ENCODE data around the gene CTDP1. TPM values are rescaled to one million over a fixed set of nuclear protein-coding genes. Genes with fewer than 3 reads are reported as not detected.
A peak's percentile ranks its signal among the peaks of the same experiment; 100 is the strongest.

CTDP1 gene
- polyA plus RNA-seq, 2 donors: 10.8 to 13.0 TPM

DNA sequence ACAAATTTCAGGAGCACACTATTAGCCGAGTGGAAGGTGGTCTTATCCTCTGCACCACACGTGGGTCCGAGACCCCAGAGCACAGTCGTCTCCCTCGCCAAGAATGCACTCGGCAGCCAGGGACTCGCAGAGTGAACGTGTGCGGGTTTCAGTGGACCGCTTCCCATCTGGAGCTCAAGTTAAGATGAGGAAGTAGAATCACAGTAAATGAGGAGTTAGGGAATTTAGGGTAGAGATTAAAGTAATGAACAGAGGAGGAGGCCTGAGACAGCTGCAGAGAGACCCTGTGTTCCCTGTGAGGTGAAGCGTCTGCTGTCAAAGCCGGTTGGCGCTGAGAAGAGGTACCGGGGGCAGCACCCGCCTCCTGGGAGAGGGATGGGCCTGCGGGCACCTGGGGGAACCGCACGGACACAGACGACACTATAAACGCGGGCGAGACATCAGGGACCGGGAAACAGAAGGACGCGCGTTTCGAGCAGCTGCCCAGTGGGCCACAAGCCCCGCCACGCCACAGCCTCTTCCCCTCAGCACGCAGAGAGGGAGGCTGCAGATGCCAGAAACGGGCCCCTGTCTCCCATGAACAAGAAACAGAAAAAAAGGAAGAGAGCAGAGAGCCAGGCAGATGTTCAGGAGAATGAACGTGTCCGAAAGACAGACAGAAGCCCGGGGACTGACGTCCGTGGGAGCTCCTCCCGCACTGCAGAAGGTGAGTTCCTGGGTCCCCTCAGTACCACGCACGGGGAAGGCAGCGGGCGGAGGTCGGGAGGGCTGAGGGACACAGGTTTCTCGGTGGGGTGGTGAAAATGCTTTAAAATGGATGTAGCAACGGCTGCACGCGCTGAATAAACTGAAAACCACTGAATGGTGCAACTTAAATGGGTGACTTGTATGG is 112.7 kb downstream of the CTDP1 start:
- H3K27me3 ChIP-seq (ENCODE audit: control insufficient read depth in 1 of 2, insufficient read depth in 2 of 2, low read length in 2 of 2): peaks cover 2 to 10% of the 10 kb centered on the region in 2 donors
- H3K27ac ChIP-seq (ENCODE audit: low read depth in 2 of 2, low read length in 1 of 2): no peak overlapping the region
- H3K9me3 ChIP-seq (ENCODE audit: control insufficient read depth in 2 of 2, insufficient read depth in 1 of 2, low read depth in 1 of 2, low read length in 1 of 2): peaks cover 3 to 7% of the 10 kb centered on the region in 2 donors
- 82% methylated on average over 46 of the region's 46 CpGs for WGBS, 2 donors
- no peaks in the 10 kb centered on the region for H3K4me1 ChIP-seq (ENCODE audit: control insufficient read depth in 2 of 2, insufficient read depth in 2 of 2, low read length in 1 of 2)
- H3K36me3 ChIP-seq (ENCODE audit: control insufficient read depth in 2 of 2, insufficient read depth in 2 of 2, low read length in 1 of 2): no peaks in the 10 kb centered on the region
- no peak overlapping the region for H3K4me3 ChIP-seq (ENCODE audit: low read depth in 1 of 2, low read length in 2 of 2)

DNA sequence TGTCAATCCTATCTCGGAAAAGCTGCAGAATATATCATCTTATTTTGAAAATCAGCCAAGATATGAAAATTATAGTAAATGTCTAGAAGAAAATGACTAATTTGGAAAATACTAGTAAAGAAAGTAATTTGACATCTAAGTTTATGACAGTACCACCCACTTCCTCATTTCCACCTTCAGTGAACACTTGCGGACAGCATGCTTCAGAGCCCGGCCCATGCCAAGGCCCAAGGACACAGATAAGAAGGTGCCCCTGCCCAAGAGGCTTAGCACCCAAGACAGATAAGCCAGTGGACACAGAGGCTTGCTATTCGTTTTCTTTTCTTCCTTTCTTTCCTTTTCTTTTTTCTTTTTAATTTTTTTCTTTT is 113.4 kb downstream of the CTDP1 start:
- Histone ChIP-seq H3K4me1 (ENCODE audit: control insufficient read depth in 2 of 2, insufficient read depth in 2 of 2, low read length in 1 of 2) (no peaks in the 10 kb centered on the region), H3K9me3 (ENCODE audit: control insufficient read depth in 2 of 2, insufficient read depth in 1 of 2, low read depth in 1 of 2, low read length in 1 of 2) (peaks cover 3 to 7% of the 10 kb centered on the region in 2 donors), H3K27ac (ENCODE audit: low read depth in 2 of 2, low read length in 1 of 2) (no peak overlapping the region), H3K27me3 (ENCODE audit: control insufficient read depth in 1 of 2, insufficient read depth in 2 of 2, low read length in 2 of 2) (peaks cover 2 to 10% of the 10 kb centered on the region in 2 donors), H3K4me3 (ENCODE audit: low read depth in 1 of 2, low read length in 2 of 2) (no peak overlapping the region), H3K36me3 (ENCODE audit: control insufficient read depth in 2 of 2, insufficient read depth in 2 of 2, low read length in 1 of 2) (no peaks in the 10 kb centered on the region)
- 68 to 80% methylated on average over 4 of the region's 4 CpGs for WGBS, 2 donors

DNA sequence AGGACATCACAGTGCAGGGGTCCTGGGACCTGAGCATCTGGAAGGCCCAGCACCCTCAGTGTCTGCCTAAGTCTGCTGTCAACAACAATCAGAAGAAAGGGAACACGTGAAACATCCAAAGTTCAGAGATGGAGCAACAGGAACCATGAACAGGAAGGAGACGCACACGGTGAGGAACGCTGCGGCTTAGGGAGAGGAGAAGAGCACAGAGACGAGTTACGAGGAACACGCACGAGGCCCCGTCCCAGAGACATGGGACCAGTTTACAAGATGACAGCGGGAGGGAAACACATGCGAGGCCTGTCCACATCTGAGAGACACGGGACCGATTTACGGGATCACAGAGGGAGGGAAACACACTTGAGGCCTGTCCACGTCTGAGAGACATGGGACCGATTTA is 115.2 kb downstream of the CTDP1 start:
- Histone ChIP-seq H3K36me3 (ENCODE audit: control insufficient read depth in 2 of 2, insufficient read depth in 2 of 2, low read length in 1 of 2) (no peaks in the 10 kb centered on the region), H3K4me3 (ENCODE audit: low read depth in 1 of 2, low read length in 2 of 2) (no peak overlapping the region), H3K27me3 (ENCODE audit: control insufficient read depth in 1 of 2, insufficient read depth in 2 of 2, low read length in 2 of 2) (peaks cover 7 to 17% of the 10 kb centered on the region in 2 donors), H3K27ac (ENCODE audit: low read depth in 2 of 2, low read length in 1 of 2) (no peak overlapping the region), H3K4me1 (ENCODE audit: control insufficient read depth in 2 of 2, insufficient read depth in 2 of 2, low read length in 1 of 2) (peaks cover 0 to 3% of the 10 kb centered on the region in 2 donors), H3K9me3 (ENCODE audit: control insufficient read depth in 2 of 2, insufficient read depth in 1 of 2, low read depth in 1 of 2, low read length in 1 of 2) (peaks cover 0 to 2% of the 10 kb centered on the region in 2 donors)
- 90 to 92% methylated on average over 17 of the region's 17 CpGs for WGBS, 2 donors

DNA sequence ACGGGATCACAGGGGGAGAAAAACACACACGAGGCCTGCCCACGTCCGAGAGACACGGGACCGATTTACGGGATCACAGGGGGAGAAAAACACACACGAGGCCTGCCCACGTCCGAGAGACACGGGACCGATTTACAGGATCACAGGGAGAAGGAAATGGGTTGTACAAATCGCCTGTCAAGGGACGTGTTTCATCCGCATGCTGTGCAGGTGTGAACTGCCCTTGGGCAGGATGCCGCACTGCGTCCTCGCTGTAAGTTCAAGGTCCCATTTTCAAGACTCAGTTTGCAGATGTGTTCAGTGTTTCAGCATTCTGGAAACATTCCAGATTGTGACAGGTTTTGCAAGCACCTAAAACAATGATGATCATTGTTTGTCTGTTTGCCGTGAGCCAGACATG is 115.8 kb downstream of the CTDP1 start:
- H3K27me3 ChIP-seq (ENCODE audit: control insufficient read depth in 1 of 2, insufficient read depth in 2 of 2, low read length in 2 of 2): peaks cover 7 to 15% of the 10 kb centered on the region in 2 donors
- H3K27ac ChIP-seq (ENCODE audit: low read depth in 2 of 2, low read length in 1 of 2): no peak overlapping the region
- H3K36me3 ChIP-seq (ENCODE audit: control insufficient read depth in 2 of 2, insufficient read depth in 2 of 2, low read length in 1 of 2): no peaks in the 10 kb centered on the region
- peaks cover 0 to 3% of the 10 kb centered on the region in 2 donors for H3K4me1 ChIP-seq (ENCODE audit: control insufficient read depth in 2 of 2, insufficient read depth in 2 of 2, low read length in 1 of 2)
- WGBS, 2 donors: 90 to 91% methylated on average over 19 of the region's 19 CpGs
- no peak overlapping the region for H3K4me3 ChIP-seq (ENCODE audit: low read depth in 1 of 2, low read length in 2 of 2)
- H3K9me3 ChIP-seq (ENCODE audit: control insufficient read depth in 2 of 2, insufficient read depth in 1 of 2, low read depth in 1 of 2, low read length in 1 of 2): peaks cover 0 to 2% of the 10 kb centered on the region in 2 donors

DNA sequence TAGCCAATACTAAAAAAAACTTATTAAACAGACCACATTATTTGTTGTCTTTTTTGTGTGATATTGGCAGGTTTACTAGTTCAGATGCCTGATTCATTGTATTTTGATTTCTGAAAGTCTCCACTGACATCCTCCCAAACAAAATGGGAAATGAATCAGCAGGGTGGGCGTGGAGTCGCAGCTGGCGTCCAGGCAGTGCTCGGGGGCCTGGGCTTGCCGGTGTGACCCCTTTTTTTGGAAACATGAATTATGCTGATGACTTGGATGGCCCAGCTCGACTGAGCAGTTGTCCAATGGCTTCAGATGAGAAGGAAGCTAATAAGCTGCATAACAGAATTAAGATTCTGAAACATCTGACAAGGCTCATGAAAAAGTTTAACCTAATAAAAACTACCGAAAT is 116.4 kb downstream of the CTDP1 start:
- Histone ChIP-seq H3K4me1 (ENCODE audit: control insufficient read depth in 2 of 2, insufficient read depth in 2 of 2, low read length in 1 of 2) (peaks cover 0 to 3% of the 10 kb centered on the region in 2 donors), H3K27me3 (ENCODE audit: control insufficient read depth in 1 of 2, insufficient read depth in 2 of 2, low read length in 2 of 2) (peaks cover 7 to 13% of the 10 kb centered on the region in 2 donors), H3K4me3 (ENCODE audit: low read depth in 1 of 2, low read length in 2 of 2) (no peak overlapping the region), H3K9me3 (ENCODE audit: control insufficient read depth in 2 of 2, insufficient read depth in 1 of 2, low read depth in 1 of 2, low read length in 1 of 2) (peaks cover 0 to 2% of the 10 kb centered on the region in 2 donors), H3K27ac (ENCODE audit: low read depth in 2 of 2, low read length in 1 of 2) (no peak overlapping the region), H3K36me3 (ENCODE audit: control insufficient read depth in 2 of 2, insufficient read depth in 2 of 2, low read length in 1 of 2) (no peaks in the 10 kb centered on the region)
- 30 to 44% methylated on average over 7 of the region's 7 CpGs for WGBS, 2 donors

DNA sequence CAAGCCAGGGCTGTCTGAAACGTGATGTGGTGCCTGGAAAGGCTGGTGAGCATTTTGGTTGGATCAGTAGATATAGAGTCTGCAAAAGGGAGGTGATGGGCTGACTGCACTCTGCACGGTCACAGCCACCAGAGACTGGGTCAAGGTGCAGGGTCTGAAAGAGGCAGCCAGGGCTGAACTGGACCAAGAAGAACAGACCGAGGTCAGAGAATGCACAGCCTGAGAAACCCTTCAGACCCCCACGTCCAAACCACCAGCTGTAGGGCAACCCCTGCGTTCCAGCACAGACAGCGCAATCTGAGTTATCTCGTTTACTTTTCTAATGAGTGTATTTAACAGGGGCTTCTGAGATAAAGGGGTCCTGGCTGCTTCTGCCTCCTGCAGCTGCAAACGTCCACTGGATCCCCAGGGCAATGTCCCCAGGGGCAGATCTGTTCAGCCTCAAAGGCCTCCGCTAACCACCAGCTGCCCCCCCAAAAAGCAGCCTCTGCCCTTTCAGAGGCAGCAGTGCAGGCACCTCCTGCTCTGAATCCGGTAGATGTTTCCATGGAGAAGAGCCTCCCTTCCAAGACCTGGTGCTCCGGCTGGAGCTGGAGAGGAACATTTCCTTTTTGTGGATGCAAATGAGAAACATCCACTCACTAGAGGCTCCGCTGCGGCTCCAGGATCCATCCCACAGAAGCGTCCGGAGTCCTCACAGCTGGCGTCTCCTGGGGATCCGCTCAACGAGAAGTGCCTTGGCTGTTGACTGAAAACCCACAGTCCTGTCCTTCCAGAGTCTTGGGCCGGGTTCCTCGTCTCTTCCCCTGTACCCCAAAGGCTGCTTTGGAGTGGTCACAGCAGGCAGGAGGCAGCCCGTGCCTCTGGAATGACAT is 117.2 kb downstream of the CTDP1 start:
- WGBS, 2 donors: 31 to 38% methylated on average over 21 of the region's 21 CpGs
- Histone ChIP-seq H3K4me3 (ENCODE audit: low read depth in 1 of 2, low read length in 2 of 2) (no peak overlapping the region), H3K9me3 (ENCODE audit: control insufficient read depth in 2 of 2, insufficient read depth in 1 of 2, low read depth in 1 of 2, low read length in 1 of 2) (peaks cover 0 to 2% of the 10 kb centered on the region in 2 donors), H3K27ac (ENCODE audit: low read depth in 2 of 2, low read length in 1 of 2) (no peak overlapping the region), H3K27me3 (ENCODE audit: control insufficient read depth in 1 of 2, insufficient read depth in 2 of 2, low read length in 2 of 2) (peaks cover 7 to 13% of the 10 kb centered on the region in 2 donors), H3K36me3 (ENCODE audit: control insufficient read depth in 2 of 2, insufficient read depth in 2 of 2, low read length in 1 of 2) (no peaks in the 10 kb centered on the region), H3K4me1 (ENCODE audit: control insufficient read depth in 2 of 2, insufficient read depth in 2 of 2, low read length in 1 of 2) (peaks cover 0 to 3% of the 10 kb centered on the region in 2 donors)

DNA sequence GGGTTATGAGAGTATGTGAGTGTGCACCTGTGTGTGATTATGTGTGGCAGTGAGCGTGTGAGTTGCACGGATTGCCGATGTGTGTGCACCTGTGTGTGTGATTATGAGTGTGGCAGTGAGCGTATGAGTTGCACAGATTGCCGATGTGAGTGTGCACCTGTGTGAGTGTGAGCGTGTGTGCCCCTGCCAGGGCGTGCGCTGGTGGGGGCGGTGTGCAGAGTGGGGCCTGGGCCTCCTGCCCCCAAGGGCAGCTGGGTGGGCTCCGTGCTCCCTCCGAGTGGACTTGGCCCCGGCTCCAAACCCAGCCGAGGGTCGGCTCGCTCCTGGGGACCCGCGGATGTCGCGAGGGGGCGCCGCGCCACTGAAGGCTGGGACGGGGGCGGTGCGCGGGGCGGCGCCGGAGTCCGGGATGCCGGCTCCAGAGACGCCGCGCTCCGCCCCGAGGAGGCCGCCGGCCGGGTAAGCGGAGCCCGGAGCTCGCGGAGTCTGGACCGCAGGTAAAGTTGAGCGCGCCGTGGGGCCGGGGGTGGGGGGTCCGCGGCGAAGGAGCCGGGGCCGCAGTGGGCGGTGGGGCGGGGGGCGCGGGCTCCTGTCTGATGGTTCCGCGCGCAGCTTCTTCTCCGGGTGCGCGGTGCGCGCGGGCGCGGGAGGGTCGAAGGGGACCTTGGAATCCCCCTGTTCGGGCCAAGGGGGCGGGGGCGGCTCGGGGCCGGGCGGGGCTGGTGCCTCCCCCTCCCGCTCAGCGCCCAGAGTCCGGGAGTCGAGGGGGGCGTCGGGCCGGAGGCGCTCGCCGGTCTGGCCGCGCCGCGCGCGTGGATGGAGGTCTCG is 118.1 kb downstream of the CTDP1 start, which contains the start of gene KCNG2:
TSS of gene KCNG2 (plus strand) at position 421 of the 828 bp plus-strand sequence. CDS start 65,730 bp downstream, outside the sequence.
- 4 to 5% methylated on average over 57 to 92 of the region's 92 CpGs for WGBS, 2 donors
- H3K36me3 ChIP-seq (ENCODE audit: control insufficient read depth in 2 of 2, insufficient read depth in 2 of 2, low read length in 1 of 2): no peaks in the 10 kb centered on the region
- H3K4me1 ChIP-seq (ENCODE audit: control insufficient read depth in 2 of 2, insufficient read depth in 2 of 2, low read length in 1 of 2): peaks cover 0 to 3% of the 10 kb centered on the region in 2 donors
- H3K9me3 ChIP-seq (ENCODE audit: control insufficient read depth in 2 of 2, insufficient read depth in 1 of 2, low read depth in 1 of 2, low read length in 1 of 2): peaks cover 0 to 2% of the 10 kb centered on the region in 2 donors
- H3K27ac ChIP-seq (ENCODE audit: low read depth in 2 of 2, low read length in 1 of 2): no peak within 1 kb of the TSS
- peak within 1 kb of the TSS in 1 of 2 donors; percentile 19 for H3K4me3 ChIP-seq (ENCODE audit: low read depth in 1 of 2, low read length in 2 of 2)
- peaks cover 7 to 13% of the 10 kb centered on the region in 2 donors for H3K27me3 ChIP-seq (ENCODE audit: control insufficient read depth in 1 of 2, insufficient read depth in 2 of 2, low read length in 2 of 2)

DNA sequence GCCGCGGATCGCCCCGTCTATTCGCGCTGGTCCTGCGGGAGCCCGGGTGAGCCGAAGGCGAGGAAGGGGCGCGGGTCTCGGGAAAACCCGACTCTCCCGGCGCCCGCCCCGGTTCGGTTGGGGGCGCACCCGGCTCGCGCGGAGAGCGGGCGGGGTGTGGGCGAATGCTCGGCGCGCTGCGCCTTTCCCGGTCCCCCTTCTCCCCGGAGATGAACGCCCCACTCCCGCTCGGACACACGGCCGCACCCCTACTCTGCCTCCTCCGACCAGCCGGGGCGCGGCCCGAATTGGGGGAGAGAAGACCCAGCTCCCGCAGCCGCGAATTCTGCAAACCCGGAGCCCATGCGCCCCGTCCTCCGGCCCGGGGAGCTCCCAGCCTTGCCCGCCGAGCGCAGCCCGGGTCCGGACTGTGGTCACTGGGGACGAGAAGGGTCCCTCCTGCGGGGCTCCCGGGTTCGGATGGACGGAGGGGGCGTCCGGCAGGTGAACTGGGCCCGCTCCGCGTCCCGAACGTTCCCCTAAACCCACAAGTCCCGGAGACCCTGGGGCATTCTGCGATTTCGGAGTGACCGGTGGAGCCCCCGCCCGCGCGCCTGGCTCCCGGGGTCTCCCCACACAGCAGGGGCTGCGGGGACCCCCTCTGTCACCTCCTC is 118.9 kb downstream of the CTDP1 start:
- peaks cover 0 to 2% of the 10 kb centered on the region in 2 donors for H3K9me3 ChIP-seq (ENCODE audit: control insufficient read depth in 2 of 2, insufficient read depth in 1 of 2, low read depth in 1 of 2, low read length in 1 of 2)
- 0 to 2% methylated on average over 64 to 78 of the region's 78 CpGs for WGBS, 2 donors

More for the DNA sequence above, 118.9 kb downstream of the CTDP1 start:
- no peak overlapping the region for H3K27ac ChIP-seq (ENCODE audit: low read depth in 2 of 2, low read length in 1 of 2)
- peaks cover 7 to 13% of the 10 kb centered on the region in 2 donors for H3K27me3 ChIP-seq (ENCODE audit: control insufficient read depth in 1 of 2, insufficient read depth in 2 of 2, low read length in 2 of 2)
- peak overlapping the region in 1 of 2 donors; percentile 19 for H3K4me3 ChIP-seq (ENCODE audit: low read depth in 1 of 2, low read length in 2 of 2)
- H3K4me1 ChIP-seq (ENCODE audit: control insufficient read depth in 2 of 2, insufficient read depth in 2 of 2, low read length in 1 of 2): peaks cover 0 to 3% of the 10 kb centered on the region in 2 donors
- H3K36me3 ChIP-seq (ENCODE audit: control insufficient read depth in 2 of 2, insufficient read depth in 2 of 2, low read length in 1 of 2): no peaks in the 10 kb centered on the region

All from esophagus (tissue), 2 donors.